Duodenal mucosa (tissue), 2 donors: ENCODE data around the gene FOXN3.

Source experiments
- H3K27ac ChIP-seq: one replicate; pipeline ENCODE4 v1.7.0; 2013; ENCODE audit warnings: low read depth, low read length
- H3K27me3 ChIP-seq, 2 donors: one replicate each; pipeline ENCODE4 v1.7.0; 2013; ENCODE audit warnings: low read length in 2 of 2, control low read depth in 1 of 2; ENCODE audit not compliant: insufficient read depth in 2 of 2, control insufficient read depth in 1 of 2
- H3K36me3 ChIP-seq, 2 donors: one replicate each; pipeline ENCODE4 v1.7.0; 2013; ENCODE audit warnings: low read length in 2 of 2, control low read depth in 1 of 2; ENCODE audit not compliant: insufficient read depth in 2 of 2, control insufficient read depth in 1 of 2
- H3K4me1 ChIP-seq, 2 donors: one replicate each; pipeline ENCODE4 v1.7.0; 2013; ENCODE audit warnings: low read length in 2 of 2, control low read depth in 1 of 2; ENCODE audit not compliant: insufficient read depth in 2 of 2, control insufficient read depth in 1 of 2
- H3K4me3 ChIP-seq, 2 donors: one replicate each; pipeline ENCODE4 v1.7.0; 2013; ENCODE audit warnings: low read length in 2 of 2, low read depth in 1 of 2
- H3K9ac ChIP-seq, 2 donors: one replicate each; pipeline ENCODE4 v1.7.0; 2013; ENCODE audit warnings: low read length in 2 of 2, low read depth in 1 of 2
- H3K9me3 ChIP-seq, 2 donors: one replicate each; pipeline ENCODE4 v1.7.0; 2013; ENCODE audit warnings: low read length in 2 of 2, control low read depth in 1 of 2; ENCODE audit not compliant: control insufficient read depth in 1 of 2

The FOXN3 gene

DNA sequence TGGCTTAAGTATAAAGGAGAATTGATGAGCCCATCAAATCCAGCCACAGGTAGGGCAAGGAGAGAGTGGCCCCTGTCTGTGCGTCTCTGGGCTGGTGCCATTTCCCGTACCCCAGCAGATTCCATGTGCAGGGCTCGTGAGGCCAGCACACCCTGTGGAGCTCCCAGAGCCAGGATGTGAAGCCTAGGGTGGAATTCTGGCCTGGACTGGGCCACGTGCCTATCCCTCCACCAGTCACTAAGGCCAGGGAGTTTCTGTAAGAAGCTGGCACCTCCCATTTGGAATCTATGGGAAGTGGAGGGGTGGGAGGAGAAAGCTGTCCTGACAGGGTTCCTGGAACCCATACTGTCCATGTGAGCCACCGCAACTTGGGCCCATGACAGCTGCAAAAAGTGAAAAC, 148.5 kb downstream of the FOXN3 start:
- Histone ChIP-seq H3K27ac (no peak overlapping the region), H3K4me1 (peaks cover 22 to 25% of the 10 kb centered on the region in 2 donors), H3K27me3 (no peaks in the 10 kb centered on the region)

DNA sequence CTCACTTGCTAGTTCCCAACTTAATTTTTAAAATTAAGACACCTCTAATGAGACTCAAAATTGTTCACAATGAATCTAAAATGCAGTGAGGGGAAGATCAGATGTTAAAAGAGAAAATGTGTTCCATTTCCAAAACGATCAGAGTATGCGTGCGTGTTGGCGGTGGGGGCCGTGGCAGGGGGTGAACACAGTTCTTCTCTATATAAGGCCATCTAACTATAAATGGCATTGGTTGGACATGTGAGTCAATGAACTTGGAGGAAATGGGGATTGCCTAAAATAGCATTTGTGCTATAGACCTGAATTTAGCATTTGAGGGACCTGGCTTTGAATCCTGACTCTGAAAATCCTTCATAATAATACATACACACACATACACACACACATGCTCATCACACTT, 149.4 kb downstream of the FOXN3 start:
- H3K9me3 ChIP-seq = no peaks in the 10 kb centered on the region
- H3K36me3 ChIP-seq = peaks cover 0 to 14% of the 10 kb centered on the region in 2 donors
- no peak overlapping the region for H3K4me3 ChIP-seq
- peaks cover 22 to 25% of the 10 kb centered on the region in 2 donors for H3K4me1 ChIP-seq
- no peaks in the 10 kb centered on the region for H3K27me3 ChIP-seq
- no peak overlapping the region for H3K27ac ChIP-seq
- H3K9ac ChIP-seq = no peak overlapping the region

More for the DNA sequence above, 148.5 kb downstream of the FOXN3 start:
- H3K9me3 ChIP-seq = no peaks in the 10 kb centered on the region
- peaks cover 0 to 14% of the 10 kb centered on the region in 2 donors for H3K36me3 ChIP-seq
- no peak overlapping the region for H3K4me3 ChIP-seq
- H3K9ac ChIP-seq = no peak overlapping the region

DNA sequence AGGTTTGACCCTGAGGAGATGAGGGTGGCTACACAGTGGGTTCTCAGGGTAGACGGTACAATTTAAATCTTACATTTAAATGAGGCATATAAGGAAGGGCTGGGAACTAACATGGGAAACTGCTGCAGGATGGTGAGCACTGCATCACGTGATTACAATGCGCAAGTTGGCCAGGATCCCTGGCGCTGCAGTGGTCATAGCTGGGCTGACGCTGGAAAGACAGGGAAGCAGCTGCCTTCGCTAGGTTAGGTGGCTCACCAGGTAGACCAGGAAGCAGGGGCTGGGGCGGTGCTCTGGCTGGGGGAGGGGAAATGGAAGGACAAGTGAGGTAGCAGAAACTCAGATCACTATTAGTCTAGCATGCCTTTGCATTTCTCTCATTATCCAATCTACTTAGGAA, 149.9 kb downstream of the FOXN3 start:
- H3K27ac ChIP-seq = no peak overlapping the region
- peaks cover 22 to 25% of the 10 kb centered on the region in 2 donors for H3K4me1 ChIP-seq

DNA sequence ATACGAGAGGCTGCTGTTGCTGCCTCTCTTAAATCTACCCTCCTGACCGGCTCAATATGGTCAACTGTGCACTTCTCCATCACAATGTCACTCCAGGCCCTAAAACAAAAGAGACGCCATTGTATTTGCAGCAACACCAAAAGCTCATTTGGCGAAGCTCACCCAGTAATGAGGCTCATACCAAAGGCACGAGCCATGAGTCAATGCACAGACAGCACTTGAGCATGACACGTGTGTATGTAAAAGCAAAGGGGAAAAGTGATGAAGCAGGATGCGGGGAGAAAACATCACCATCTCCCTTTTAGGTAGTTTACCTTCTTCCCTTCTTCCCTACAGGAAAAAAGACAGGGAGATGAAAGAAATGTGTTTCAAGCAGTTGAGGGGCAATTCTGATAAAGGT, 150.3 kb downstream of the FOXN3 start:
- H3K4me1 ChIP-seq = peaks cover 22 to 25% of the 10 kb centered on the region in 2 donors
- H3K4me3 ChIP-seq = no peak overlapping the region
- H3K9ac ChIP-seq = no peak overlapping the region
- no peak overlapping the region for H3K27ac ChIP-seq
- peaks cover 0 to 14% of the 10 kb centered on the region in 2 donors for H3K36me3 ChIP-seq
- H3K27me3 ChIP-seq = no peaks in the 10 kb centered on the region
- no peaks in the 10 kb centered on the region for H3K9me3 ChIP-seq

More for the DNA sequence above, 149.9 kb downstream of the FOXN3 start:
- Histone ChIP-seq H3K27me3 (no peaks in the 10 kb centered on the region), H3K36me3 (peaks cover 0 to 14% of the 10 kb centered on the region in 2 donors), H3K4me3 (no peak overlapping the region), H3K9ac (no peak overlapping the region), H3K9me3 (no peaks in the 10 kb centered on the region)

DNA sequence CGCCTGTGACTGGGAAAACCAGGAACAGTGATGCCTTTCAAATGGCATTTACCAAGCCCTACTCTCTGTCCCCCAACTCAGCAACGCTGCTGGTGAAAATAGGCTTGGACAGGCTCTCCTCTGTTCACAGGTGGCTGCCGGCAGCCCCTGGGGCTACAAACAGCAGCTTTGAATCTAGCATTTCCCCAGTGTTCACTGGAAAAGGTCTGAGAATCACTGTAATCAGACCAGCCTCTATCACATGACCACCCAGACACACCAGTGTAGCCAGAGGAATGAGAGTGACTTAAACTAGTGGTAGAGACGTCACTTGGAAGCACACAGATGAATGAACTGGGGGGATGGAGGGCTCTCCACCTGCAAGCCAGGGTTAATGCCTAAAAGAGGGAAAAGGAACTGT, 151.8 kb downstream of the FOXN3 start:
- no peak overlapping the region for H3K9ac ChIP-seq
- peaks cover 0 to 14% of the 10 kb centered on the region in 2 donors for H3K36me3 ChIP-seq
- H3K27ac ChIP-seq = no peak overlapping the region
- no peaks in the 10 kb centered on the region for H3K27me3 ChIP-seq
- no peaks in the 10 kb centered on the region for H3K9me3 ChIP-seq
- H3K4me1 ChIP-seq = peaks cover 13 to 15% of the 10 kb centered on the region in 2 donors
- H3K4me3 ChIP-seq = no peak overlapping the region

DNA sequence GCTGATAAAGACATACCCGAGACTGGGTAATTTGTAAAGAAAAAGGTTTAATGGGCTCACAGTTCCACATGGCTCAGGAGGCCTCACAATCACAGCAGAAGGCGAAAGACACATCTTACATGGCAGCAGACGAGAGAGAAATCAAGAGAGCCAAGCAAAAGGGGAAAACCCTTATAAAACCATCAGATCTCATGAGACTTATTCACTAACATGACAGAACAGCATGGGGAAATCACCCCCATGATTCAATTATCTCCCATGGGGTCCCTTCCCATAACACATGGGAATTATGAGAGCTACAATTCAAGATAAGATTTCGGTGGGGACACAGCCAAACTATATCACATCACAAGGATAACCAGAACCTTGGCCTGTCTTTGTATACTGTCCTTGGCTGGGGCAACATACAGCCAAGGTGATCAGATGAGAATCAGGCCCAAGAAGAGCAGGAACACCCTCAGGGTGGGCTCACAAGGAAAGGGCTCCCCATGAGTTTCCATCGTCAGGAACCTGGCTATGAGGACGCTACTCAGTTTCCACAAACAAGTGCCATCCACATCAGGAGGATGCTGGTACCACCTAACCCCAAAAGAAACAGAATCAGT, 152.7 kb downstream of the FOXN3 start:
- Histone ChIP-seq H3K27ac (no peak overlapping the region), H3K36me3 (peaks cover 0 to 14% of the 10 kb centered on the region in 2 donors), H3K9me3 (no peaks in the 10 kb centered on the region), H3K4me1 (peaks cover 7 to 8% of the 10 kb centered on the region in 2 donors), H3K9ac (no peak overlapping the region), H3K4me3 (no peak overlapping the region), H3K27me3 (no peaks in the 10 kb centered on the region)

DNA sequence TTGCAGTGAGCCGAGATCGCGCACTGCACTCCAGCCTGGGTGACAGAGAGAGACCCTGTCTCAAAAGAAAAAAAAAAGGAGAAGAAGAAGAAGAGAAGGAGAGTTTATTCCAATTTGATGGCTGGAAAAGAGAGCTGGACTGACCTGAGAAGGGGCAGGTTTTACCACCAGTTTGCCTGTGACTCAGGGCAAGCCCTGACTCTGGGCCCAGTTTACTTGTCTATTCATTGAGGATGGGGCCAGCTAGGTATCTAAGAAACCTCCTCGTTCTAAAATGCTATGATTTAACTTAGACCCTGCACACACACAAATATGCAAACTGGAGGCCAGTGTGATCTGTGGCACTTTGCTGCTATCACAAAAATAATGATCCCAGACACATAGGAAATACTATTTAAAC, 155.0 kb downstream of the FOXN3 start:
- no peak overlapping the region for H3K9ac ChIP-seq
- H3K4me1 ChIP-seq = no peaks in the 10 kb centered on the region
- H3K36me3 ChIP-seq = peaks cover 6 to 14% of the 10 kb centered on the region in 2 donors
- H3K27ac ChIP-seq = no peak overlapping the region
- no peaks in the 10 kb centered on the region for H3K27me3 ChIP-seq
- no peaks in the 10 kb centered on the region for H3K9me3 ChIP-seq
- H3K4me3 ChIP-seq = no peak overlapping the region

DNA sequence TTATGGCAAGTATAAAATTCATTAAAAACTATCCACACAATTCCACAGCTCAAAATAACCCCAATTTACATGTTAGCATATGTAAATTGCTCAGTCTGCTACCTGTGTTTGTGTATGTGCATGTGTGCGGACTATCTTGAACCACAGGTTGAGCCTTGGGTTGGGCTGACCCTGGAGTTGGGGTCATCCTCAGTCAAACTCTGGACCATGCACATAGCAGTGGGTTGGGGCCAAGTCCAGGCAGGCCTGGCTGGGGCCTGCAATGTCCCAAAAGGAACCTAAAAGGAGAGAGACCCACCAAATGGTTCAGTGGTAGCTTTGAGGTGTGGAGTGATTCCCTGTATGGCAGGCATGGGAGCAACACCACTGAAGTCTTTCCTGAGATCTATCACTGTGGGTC, 156.1 kb downstream of the FOXN3 start:
- Histone ChIP-seq H3K9me3 (no peaks in the 10 kb centered on the region), H3K36me3 (peaks cover 6 to 7% of the 10 kb centered on the region in 2 donors), H3K4me3 (no peak overlapping the region), H3K27me3 (no peaks in the 10 kb centered on the region), H3K27ac (no peak overlapping the region), H3K9ac (no peak overlapping the region), H3K4me1 (no peaks in the 10 kb centered on the region)

DNA sequence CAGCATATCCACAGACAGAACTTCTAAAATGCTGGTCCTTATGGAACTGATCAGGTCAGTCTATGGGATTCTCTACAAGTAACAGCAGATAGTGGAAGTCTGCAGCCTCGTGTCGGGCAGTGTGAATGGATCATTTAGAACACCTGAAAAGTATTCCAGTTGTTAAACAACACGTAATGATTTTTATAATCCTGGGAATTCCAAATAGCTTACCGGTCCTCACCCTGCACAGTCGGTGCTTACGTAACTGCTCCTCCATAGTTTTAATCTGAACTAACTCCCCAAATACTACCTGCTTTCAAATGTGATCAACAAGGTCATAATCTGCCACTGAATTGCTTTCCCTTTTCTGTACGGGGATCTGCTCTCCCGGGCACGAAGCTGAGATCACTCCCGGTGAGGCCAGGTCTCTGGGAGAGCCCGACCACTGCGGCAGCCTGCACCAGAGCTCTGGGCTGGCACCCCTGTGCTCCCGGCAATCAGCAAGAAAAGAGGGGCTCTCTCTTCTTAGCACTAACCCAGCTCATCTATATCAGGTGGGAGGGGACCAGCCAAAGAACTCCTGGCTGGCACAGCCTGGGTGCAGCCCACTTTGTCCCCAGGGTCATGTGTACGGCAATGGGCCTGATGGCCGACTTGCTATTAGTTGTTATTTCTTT, 157.0 kb downstream of the FOXN3 start:
- Histone ChIP-seq H3K9me3 (no peaks in the 10 kb centered on the region), H3K27ac (no peak overlapping the region), H3K27me3 (no peaks in the 10 kb centered on the region), H3K36me3 (peaks cover 3 to 6% of the 10 kb centered on the region in 2 donors), H3K9ac (no peak overlapping the region), H3K4me1 (no peaks in the 10 kb centered on the region), H3K4me3 (no peak overlapping the region)

DNA sequence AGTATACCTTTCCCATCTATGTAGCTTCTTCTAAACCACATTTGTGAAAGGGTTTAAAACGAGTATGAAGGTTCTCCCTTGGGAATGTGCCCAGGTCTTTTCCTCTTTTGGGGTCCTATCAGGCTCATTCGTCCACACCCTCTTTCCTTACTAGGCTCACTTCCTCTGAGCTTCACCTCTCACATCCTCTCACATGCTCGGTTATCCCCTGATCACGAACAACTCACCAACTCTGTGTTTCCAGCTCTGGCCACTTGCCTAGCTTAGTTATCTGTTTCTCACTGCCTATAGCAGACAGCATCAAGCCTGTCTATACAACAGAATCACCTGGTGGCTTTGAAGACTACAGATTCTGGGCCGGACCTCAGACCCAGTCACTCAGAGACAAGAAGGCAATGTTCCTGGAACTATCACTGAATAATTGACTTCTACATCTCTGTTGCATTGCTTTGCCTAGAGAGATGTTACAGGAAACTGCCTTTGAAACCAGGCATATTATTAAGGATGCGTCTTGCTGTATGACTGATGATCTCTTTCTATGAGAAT, 158.2 kb downstream of the FOXN3 start:
- Histone ChIP-seq H3K9me3 (no peaks in the 10 kb centered on the region), H3K4me1 (no peaks in the 10 kb centered on the region), H3K9ac (no peak overlapping the region), H3K4me3 (no peak overlapping the region), H3K27me3 (no peaks in the 10 kb centered on the region), H3K36me3 (peaks cover 6 to 9% of the 10 kb centered on the region in 2 donors), H3K27ac (no peak overlapping the region)
